OCI-LY7 (cell line): ENCODE data around the gene IARS2.

Source experiments
- EZH2phosphoT487 ChIP-seq: fragments of 200-600 bp; sonication (generic); IDR thresholded peaks from 2 replicates; pipeline ENCODE4 v1.6.1; 2018; ENCODE audit warnings: low read depth, borderline replicate concordance, mild to moderate bottlenecking, mixed run types, antibody characterized with exemption, low read length, moderate library complexity, mixed read lengths
- TF ChIP-seq, protein P1 (sequence below): fragments of 200-600 bp; sonication (generic); conservative IDR thresholded peaks from 2 replicates; pipeline ENCODE4 v1.5.1; 2014; ENCODE audit warnings: mild to moderate bottlenecking, antibody characterized with exemption, low read length, moderate library complexity, mixed read lengths

DNA sequence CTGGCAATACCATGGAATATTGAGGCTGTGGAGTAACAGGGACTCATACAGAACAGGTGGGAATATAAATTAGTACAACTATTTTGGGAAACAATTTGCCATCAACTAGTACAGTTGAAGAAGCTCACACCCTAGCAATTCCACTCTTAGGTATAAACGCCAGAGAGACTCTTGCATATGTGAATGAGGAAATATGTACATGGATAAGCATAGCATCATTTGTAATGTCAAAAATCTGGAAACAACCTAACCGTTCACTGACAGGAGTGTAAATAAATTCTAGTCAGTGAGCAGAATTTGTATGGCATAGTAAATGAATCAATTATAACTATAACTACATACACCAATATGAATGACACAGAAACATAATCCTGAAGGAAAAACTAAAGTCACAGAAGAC, 94.6 kb downstream of the IARS2 start:
- TF ChIP-seq, protein P1, sequence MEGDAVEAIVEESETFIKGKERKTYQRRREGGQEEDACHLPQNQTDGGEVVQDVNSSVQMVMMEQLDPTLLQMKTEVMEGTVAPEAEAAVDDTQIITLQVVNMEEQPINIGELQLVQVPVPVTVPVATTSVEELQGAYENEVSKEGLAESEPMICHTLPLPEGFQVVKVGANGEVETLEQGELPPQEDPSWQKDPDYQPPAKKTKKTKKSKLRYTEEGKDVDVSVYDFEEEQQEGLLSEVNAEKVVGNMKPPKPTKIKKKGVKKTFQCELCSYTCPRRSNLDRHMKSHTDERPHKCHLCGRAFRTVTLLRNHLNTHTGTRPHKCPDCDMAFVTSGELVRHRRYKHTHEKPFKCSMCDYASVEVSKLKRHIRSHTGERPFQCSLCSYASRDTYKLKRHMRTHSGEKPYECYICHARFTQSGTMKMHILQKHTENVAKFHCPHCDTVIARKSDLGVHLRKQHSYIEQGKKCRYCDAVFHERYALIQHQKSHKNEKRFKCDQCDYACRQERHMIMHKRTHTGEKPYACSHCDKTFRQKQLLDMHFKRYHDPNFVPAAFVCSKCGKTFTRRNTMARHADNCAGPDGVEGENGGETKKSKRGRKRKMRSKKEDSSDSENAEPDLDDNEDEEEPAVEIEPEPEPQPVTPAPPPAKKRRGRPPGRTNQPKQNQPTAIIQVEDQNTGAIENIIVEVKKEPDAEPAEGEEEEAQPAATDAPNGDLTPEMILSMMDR: no peak
- no peak for TF ChIP-seq EZH2phosphoT487
